ENCODE results near the gene PRKCB. TPM values are rescaled to one million over a fixed set of nuclear protein-coding genes. Genes with fewer than 3 reads are reported as not detected.

PRKCB gene
- total RNA-seq, 3 donors from 2014 or later: 1.3 to 5.3 (median 4.7) TPM

DNA sequence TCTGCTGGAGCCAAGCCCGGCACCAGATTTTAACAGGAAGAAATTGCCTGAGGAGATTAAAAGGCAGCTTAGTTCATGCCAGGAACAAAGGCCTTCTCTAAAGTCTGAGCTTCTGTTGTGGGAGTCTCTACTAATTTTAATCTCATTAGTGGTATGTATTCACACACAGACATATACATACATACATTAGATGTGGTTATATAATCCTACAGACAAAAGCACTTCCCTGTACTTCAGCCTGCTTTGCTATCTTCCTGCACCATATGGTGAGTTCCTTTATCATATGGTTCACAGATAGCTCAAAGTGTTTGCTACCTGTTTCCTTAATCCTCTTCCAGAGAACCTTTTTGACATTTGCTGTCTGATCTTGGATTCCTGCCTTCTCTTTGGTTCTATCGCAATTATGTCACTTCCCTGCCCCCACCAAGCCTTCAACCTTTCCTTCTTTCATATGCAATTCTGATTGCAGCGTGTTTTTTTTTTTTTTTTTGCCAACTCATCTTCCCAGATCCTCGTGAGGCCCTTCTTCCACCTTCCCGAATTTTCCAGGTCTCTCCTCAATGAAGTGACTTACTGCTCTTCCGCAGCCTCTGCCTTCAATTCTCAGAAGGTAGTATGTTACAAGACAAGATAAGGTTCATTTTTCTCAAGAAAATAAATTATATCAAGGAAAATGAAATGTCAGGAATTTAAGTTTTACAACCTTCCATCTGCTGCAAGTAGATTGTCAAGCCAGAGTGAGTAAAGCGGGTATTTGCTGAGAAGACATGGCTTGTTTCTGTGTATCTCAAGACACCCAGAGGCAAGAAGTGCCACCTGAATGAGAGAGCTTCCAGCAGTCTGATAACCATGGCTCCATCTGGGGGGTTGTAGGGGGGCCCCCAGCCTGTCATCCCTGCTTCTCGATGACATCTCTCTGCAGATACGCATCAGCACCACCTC is 300.1 kb downstream of the PRKCB start:
- no peak for DNase-seq (ENCODE audit: low spot score in 2 of 2)
- TF ChIP-seq POLR2AphosphoS5 (IDR thresholded peaks at IDR 0.05): no peak
- no peak for TF ChIP-seq POLR2A (IDR thresholded peaks at IDR 0.05)
- no peak for TF ChIP-seq CTCF (IDR thresholded peaks at IDR 0.05)
- Histone ChIP-seq H3K36me3 (no peaks in the 10 kb centered on the region), H3K27ac (no peak overlapping the region), H3K27me3 (no peaks in the 10 kb centered on the region), H3K4me3 (no peak overlapping the region), H3K4me1 (no peaks in the 10 kb centered on the region), H3K9me3 (no peaks in the 10 kb centered on the region)
- intact Hi-C loops (cut with DNase I; ENCODE audit: low total_unique reads): no loop called here

DNA sequence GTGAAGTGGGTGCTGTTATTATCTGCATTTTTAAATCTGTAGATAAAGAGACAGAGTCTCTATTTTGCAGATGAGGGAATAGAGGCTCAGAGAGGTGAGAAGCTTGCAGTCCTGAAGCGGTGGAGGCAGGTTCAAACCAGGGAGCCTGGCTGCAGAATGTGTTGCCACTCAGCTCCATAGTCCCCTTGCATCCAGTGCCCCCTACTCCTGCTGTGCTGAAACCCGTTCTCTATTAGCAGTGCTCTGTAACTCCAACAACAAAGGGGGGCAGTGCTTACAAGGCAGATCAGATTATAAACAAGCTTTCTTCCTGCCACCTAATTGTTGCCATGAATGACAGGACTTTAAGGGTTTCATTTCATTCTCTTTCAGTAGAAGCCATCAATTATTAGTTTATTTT is 302.2 kb downstream of the PRKCB start:
- no peaks in the 10 kb centered on the region for H3K36me3 ChIP-seq

DNA sequence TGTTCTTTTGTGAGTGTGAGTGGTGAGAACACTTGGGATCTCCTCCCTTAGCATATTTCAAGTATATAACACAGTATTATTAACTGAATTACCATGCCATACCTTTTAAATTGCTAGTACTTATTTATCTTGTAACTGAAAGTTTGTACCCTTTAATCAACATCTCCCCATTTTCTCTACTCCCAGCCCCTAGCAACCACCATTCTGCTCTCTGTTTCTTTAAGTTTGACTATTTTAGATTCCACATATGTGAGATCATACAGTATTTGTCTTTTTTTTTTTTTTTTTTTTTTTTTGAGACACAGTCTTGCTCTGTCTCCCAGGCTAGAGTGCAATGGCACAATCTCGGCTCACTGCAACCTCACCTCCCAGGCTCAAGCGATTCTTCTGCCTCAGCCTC is 302.8 kb downstream of the PRKCB start:
- no peak overlapping the region for H3K4me3 ChIP-seq
- no peaks in the 10 kb centered on the region for H3K36me3 ChIP-seq
- TF ChIP-seq CTCF (IDR thresholded peaks at IDR 0.05) (no peak), POLR2AphosphoS5 (IDR thresholded peaks at IDR 0.05) (no peak), POLR2A (IDR thresholded peaks at IDR 0.05) (no peak)
- DNase-seq (ENCODE audit: low spot score in 2 of 2): no peak
- H3K9me3 ChIP-seq: no peaks in the 10 kb centered on the region
- no peak overlapping the region for H3K27ac ChIP-seq
- intact Hi-C loops (cut with DNase I; ENCODE audit: low total_unique reads): no loop called here
- no peaks in the 10 kb centered on the region for H3K4me1 ChIP-seq
- no peaks in the 10 kb centered on the region for H3K27me3 ChIP-seq

More for the DNA sequence above, 302.2 kb downstream of the PRKCB start:
- DNase-seq (ENCODE audit: low spot score in 2 of 2): no peak
- intact Hi-C loops (cut with DNase I; ENCODE audit: low total_unique reads): no loop called here
- TF ChIP-seq CTCF (IDR thresholded peaks at IDR 0.05) (no peak), POLR2A (IDR thresholded peaks at IDR 0.05) (no peak), POLR2AphosphoS5 (IDR thresholded peaks at IDR 0.05) (no peak)
- no peaks in the 10 kb centered on the region for H3K4me1 ChIP-seq
- no peaks in the 10 kb centered on the region for H3K27me3 ChIP-seq
- no peaks in the 10 kb centered on the region for H3K9me3 ChIP-seq
- no peak overlapping the region for H3K4me3 ChIP-seq
- no peak overlapping the region for H3K27ac ChIP-seq

DNA sequence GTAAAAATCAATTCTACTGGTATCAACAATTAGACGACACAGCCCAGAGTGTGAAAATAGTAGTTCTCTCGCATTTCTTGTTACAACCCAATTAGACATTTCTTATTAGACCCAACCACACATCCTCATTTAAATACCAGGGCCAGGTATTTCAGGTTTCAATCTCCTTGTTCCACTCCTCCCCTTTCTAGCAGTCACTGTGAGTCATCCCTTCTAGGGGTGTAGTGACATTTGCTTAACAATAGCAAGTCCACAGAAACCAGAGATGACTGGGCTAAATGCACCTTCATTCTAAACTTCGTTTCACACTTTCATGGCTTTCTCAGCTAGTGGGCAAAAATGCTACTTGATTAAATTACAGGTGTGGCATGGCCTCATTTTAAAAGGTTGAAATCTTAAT is 303.5 kb downstream of the PRKCB start:
- no peaks in the 10 kb centered on the region for H3K27me3 ChIP-seq
- intact Hi-C loops (cut with DNase I; ENCODE audit: low total_unique reads): no loop called here
- H3K4me1 ChIP-seq: no peaks in the 10 kb centered on the region
- H3K9me3 ChIP-seq: no peaks in the 10 kb centered on the region
- no peak overlapping the region for H3K27ac ChIP-seq
- DNase-seq (ENCODE audit: low spot score in 2 of 2): no peak
- no peaks in the 10 kb centered on the region for H3K36me3 ChIP-seq
- TF ChIP-seq POLR2A (IDR thresholded peaks at IDR 0.05) (no peak), POLR2AphosphoS5 (IDR thresholded peaks at IDR 0.05) (no peak), CTCF (IDR thresholded peaks at IDR 0.05) (no peak)
- no peak overlapping the region for H3K4me3 ChIP-seq

- no peaks in the 10 kb centered on the region for H3K36me3 ChIP-seq
- no peaks in the 10 kb centered on the region for H3K4me1 ChIP-seq
- no peak for DNase-seq (ENCODE audit: low spot score in 2 of 2)
- no peak for TF ChIP-seq POLR2A (IDR thresholded peaks at IDR 0.05)
- intact Hi-C loops (cut with DNase I; ENCODE audit: low total_unique reads): no loop called here
- H3K4me3 ChIP-seq: no peak overlapping the region
- H3K27me3 ChIP-seq: no peaks in the 10 kb centered on the region
- no peak overlapping the region for H3K27ac ChIP-seq
- H3K9me3 ChIP-seq: no peaks in the 10 kb centered on the region
These were observed 304.9 kb downstream of the PRKCB start for GRCh38 chr16:24140730-24141129.
